DMS 273 treated with DMSO at 0.1 percent for 48 hours (cell line): ENCODE measurements around the gene MAEL.
A peak's percentile ranks its signal among the peaks of the same experiment; 100 is the strongest.

Experiments used
- DNase-seq: peaks from one replicate; lab custom pipeline; 2025; lab: John Stamatoyannopoulos, UW

MAEL gene

DNA sequence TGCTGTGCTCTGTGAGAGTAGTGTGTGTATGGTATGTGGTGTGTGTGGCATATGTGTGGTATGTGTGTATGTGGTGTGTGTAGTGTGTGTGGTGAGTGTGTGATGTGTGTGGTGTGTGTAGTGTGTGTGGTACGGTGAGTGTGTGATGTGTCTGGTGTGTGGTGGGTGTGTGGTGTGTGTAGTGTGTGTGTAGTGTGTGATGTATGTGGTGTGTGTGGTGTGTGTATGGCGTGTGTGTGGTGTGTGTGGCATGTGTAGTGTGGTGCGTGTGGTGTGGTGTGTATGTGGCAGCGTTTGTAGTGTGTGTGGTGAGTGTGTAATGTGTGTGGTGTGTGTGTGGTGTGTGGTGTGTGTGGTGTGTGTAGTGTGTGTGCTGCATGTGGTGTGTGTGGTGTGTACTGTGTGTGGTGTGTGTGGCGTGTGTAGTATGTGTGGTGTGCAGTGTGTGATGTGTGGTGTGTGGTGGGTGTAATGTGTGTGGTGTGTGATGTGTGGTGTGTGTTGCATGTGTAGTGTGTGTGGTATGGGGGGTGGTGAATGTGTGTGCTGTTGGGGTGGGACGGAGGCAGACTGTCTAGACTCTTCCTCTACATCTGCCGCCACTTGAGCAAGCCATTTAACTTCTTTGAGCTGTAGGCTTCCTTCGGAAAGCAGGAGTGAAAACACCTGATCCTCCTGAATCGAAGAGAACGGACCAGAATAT is 67.6 kb downstream of the MAEL start:
- peak; percentile 66 for DNase-seq

DNA sequence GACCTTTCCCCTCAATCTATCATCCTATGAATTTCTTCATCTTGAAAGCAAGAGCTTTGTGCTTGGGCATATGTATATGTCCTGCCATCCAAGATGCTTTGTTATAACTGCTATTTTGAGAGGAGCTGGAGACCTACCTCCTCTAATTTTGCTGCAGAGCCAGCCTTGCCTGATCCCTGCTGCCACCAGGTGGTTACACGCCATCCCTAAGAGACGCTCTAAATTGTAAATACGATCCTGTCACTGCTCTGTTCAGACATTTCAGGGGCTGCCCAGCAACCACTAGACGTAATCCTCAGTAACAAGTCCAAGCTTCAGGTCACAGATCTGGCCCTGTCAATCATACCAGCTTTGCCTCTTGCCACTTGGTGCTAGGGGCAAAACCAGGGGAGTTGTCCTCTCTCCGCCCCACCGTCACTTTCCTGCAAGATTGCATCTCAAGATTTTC is 68.2 kb downstream of the MAEL start:
- DNase-seq: peak; percentile 66

- DNase-seq: no peak
Measured at GRCh38 chr1:167059045-167059808, 70.1 kb downstream of the MAEL start.

- DNase-seq: no peak
Measured at GRCh38 chr1:167059809-167060107, 70.7 kb downstream of the MAEL start.

DNA sequence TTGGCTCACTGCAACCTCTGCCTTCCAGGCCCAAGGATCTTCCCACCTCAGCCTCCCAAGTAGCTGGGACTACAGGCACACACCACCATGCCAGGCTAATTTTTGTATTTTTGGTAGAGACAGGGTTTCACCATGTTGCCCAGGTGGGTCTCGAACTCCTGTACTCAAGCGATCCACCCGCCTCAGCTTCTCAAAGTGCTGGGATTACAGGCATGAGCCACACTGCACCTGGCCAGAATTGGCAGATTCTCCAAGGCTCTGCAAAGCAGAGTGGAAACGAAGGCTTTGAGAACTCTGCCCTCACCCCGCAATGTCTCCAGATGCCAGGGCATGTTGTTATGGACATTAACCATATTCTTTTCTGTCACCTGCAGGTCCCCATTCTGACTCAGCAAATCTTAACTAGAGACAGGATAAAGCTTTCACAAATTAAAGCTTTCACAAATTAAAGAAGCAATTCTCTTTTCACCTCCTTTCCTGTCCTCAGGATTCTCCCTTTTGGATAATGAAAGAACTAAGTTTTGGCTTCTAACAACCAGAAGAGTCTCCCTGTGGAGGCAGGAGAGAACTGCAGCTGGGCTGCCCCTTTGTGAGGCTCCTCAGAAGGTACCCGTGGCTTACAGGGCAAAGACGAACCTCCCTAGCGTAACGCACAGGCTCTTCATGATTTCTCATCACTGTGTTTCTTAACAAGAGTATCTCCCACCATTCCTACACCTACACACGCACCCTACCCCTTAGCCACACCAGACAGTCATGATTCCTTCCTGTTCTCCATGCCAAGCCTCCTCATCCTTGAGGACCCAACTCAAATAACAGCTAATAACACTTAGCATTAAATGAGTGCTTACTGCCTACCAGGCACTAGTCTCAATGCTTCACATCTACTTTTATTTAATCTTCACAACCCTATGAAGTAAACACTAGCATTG is 71.3 kb downstream of the MAEL start:
- no peak for DNase-seq

DNA sequence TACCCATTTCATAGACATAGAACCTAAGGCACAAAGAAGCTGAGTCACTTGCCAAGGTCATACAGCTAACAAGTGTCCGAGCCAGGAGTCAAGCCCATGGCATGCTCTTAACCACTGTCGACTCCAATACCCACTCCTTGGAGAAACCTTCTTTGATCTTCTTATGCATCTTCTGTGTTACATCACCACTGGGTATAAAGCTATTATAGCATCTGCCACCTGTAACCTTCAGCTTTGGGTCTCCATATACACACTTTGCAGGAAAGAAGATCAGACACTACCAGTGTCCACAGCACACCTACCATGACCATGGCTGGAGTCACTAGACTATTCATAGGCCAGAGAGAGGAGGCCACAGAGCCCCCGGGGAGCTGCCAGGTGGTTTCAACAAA is 72.0 kb downstream of the MAEL start:
- no peak for DNase-seq

DNA sequence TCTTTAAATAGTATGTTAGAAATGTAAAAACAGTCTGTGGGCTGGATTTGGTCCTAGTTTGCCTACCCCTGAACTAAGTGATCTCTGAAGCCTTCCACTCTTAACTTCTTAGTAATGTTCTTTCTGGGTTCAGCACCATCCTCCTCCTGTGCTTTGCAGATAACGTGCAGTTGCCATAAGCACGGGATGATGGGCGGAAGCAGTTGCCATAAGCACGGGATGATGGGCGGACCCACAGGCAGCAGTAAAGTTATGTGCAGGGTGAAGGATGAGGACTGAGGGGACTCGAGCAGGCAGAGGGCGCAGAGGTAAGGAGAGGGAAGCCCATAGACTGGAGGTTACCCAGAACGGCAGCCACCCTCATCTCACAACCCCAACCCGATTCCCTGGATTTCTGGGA is 75.5 kb downstream of the MAEL start:
- DNase-seq: no peak

- DNase-seq: no peak
Measured at GRCh38 chr1:167065471-167065870, 76.4 kb downstream of the MAEL start.

DNA sequence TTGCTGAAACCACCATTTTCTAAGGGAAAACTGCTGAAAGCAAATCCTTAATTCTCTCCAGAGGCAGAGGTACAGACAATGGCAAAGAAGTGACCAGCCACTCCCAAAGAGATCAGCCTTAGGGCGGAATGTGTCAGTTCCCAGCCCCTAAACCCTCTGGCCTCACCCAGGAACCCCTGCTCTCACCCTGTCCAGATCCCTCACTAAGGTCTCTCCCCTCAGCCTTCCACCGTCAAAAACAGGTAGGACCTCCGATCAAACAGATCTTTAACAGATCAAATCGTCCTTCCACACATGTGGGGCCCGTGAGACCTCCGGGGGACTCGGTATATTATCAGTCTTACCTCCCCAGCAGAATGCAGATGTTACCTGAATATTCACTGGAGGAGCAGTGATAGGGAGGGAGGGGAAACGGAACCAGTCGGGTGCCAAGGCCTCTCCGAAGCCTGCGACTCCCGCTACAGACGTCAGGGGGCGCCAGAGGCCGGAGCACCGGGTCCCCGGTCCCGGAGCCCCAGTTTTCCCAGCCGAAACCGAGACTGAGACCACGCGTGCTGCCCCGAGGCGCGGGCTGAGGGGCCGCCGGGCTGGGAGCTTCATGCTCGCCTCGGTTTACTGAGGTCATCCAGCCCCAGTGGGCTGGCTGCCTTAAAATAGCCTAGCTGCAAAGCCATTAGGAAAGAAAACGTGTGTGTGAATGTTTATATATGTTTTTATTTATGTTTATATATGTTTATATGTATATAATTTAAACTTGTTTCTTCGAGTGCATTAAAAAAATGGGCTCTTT is 77.4 kb downstream of the MAEL start:
- DNase-seq: peak; percentile 33

- no peak for DNase-seq
Measured at GRCh38 chr1:167067904-167068303, 78.8 kb downstream of the MAEL start.

DNA sequence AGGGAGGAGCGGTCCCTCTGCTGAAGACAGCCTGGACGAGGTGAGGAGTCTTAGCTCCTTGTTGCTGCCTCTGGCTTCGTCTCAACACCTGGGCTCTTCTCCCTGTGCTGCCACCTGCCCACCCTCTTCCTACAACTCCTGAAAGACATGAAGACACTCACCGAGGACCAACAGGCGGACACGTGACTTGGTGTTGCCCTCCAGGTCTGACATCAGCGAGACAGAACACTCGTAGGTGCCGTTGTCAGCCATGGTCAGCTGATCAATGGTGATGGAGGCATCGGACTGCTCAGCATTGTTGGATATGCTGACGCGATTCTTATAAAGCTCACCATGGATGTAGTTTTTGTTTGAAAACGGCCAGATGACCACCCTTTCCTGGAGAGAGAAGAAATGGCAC is 79.7 kb downstream of the MAEL start:
- DNase-seq: no peak

DNA sequence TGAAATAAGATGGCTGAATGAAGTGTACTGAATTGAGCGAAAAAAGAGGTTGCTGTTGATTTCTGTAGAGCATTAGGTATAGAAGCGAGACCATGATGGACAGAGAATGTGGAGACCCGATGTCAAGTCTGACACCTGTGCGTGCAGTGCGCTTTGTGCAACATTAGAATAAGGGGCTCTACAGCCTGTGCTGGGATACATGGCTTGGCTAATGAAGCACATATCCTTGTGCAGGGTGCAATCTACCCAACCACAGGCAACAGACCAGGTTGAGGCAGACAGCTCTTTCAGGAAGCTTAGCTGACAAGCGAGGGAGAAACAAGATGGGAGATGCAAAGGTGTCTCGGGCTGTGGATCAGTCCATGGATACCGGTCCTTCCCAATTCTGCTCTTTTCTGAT is 82.2 kb downstream of the MAEL start:
- DNase-seq: no peak
